Natural killer cell (primary cell): Measurements from ENCODE around the gene CACNA1C. TPM values are rescaled to one million over a fixed set of nuclear protein-coding genes. Genes with fewer than 3 reads are reported as not detected.

Source experiments
- ATAC-seq, 3 donors: fragments of 150-1000 bp in 2 of 3; fragments of 200-7000 bp in 1 of 3; cut with Tn5 transposase; 1 replicate in 1 of 3; 2 replicates in 2 of 3; pipeline ENCODE4 v1.10.0; 2021; ENCODE audit warnings: mild to moderate bottlenecking in 2 of 3, moderate library complexity in 2 of 3
- DNase-seq, 2 donors: peaks; one replicate each; pipeline versions ENCODE4 v3.0.0 to v3.0.0-alpha.2; 2013 to 2021; ENCODE audit warnings: mixed read lengths in 1 of 2
- H3K27ac ChIP-seq: one replicate; pipeline ENCODE4 v1.5.1; 2013; ENCODE audit warnings: mild to moderate bottlenecking, low read length
- H3K27me3 ChIP-seq: one replicate; pipeline ENCODE4 v1.6.1; 2013; ENCODE audit warnings: low read length; ENCODE audit not compliant: control insufficient read depth, insufficient read depth
- H3K36me3 ChIP-seq: one replicate; pipeline ENCODE4 v1.6.1; 2013; ENCODE audit warnings: low read length; ENCODE audit not compliant: control insufficient read depth, insufficient read depth
- H3K4me1 ChIP-seq: one replicate; pipeline ENCODE4 v1.6.1; 2013; ENCODE audit warnings: low read length; ENCODE audit not compliant: control insufficient read depth, insufficient read depth
- H3K4me3 ChIP-seq: one replicate; pipeline ENCODE4 v1.5.1; 2013; ENCODE audit warnings: low read length
- H3K9me3 ChIP-seq: one replicate; pipeline ENCODE4 v1.6.1; 2013; ENCODE audit warnings: low read length; ENCODE audit not compliant: control insufficient read depth, insufficient read depth
- H3K27ac Mint-ChIP-seq, 2 donors: one replicate each; pipeline ENCODE4 v1.8.0; 2022; ENCODE audit warnings: mild to moderate bottlenecking in 2 of 2, mixed read lengths in 2 of 2, moderate library complexity in 1 of 2
- H3K27me3 Mint-ChIP-seq, 2 donors: one replicate each; pipeline ENCODE4 v1.8.0; 2022; ENCODE audit warnings: low read depth in 2 of 2, mixed read lengths in 2 of 2
- H3K36me3 Mint-ChIP-seq: one replicate; pipeline ENCODE4 v1.8.0; 2022; ENCODE audit warnings: mixed read lengths
- H3K4me1 Mint-ChIP-seq, 2 donors: one replicate each; pipeline ENCODE4 v1.8.0; 2022; ENCODE audit warnings: mixed read lengths in 2 of 2
- H3K4me3 Mint-ChIP-seq: one replicate; pipeline ENCODE4 v1.8.0; 2022; ENCODE audit warnings: mild to moderate bottlenecking, moderate library complexity, mixed read lengths
- H3K9me3 Mint-ChIP-seq, 2 donors: one replicate each; pipeline ENCODE4 v1.8.0; 2022; ENCODE audit warnings: mixed read lengths in 2 of 2
- WGBS: methylation state at CpG from one replicate; pipeline ENCODE4 v1.1.7; 2013; ENCODE audit warnings: missing lambda C conversion rate; ENCODE audit not compliant: insufficient coverage; 5-methylcytosine and 5-hydroxymethylcytosine counted together
- intact Hi-C: fragments of 100-400 bp; cut with micrococcal nuclease; formaldehyde crosslinking; loops from one replicate; pipeline ENCODE4 v1.14.2; 2022
- total RNA-seq, 4 donors: library from RNA; stranded (reverse); fragments of 120-200 nt in 1 of 4; gene quantifications; one replicate each; pipeline versions ENCODE4 v1.2.3 to v1.2.4, GENCODE V29; 2013 to 2022
- TF ChIP-seq, protein P1 (sequence below): fragments of 200-600 bp; IDR thresholded peaks from one replicate; pipeline ENCODE4 v1.8.0; 2022; ENCODE audit warnings: antibody characterized with exemption

The CACNA1C gene
- total RNA-seq, 3 donors from 2014 or later (not counting 1 experiment from before 2014, with no cell fraction given): 0.07 to 0.35 (median 0.08) TPM

- Mint-ChIP-seq H3K27me3 (peaks cover 2 to 32% of the 10 kb centered on the region in 2 donors), H3K27ac (no peak overlapping the region), H3K4me1 (no peaks in the 10 kb centered on the region), H3K4me3 (no peak overlapping the region), H3K9me3 (no peaks in the 10 kb centered on the region), H3K36me3 (no peaks in the 10 kb centered on the region)
- Histone ChIP-seq H3K9me3 (no peaks in the 10 kb centered on the region), H3K4me1 (no peaks in the 10 kb centered on the region), H3K27me3 (no peaks in the 10 kb centered on the region), H3K4me3 (no peak overlapping the region), H3K36me3 (no peaks in the 10 kb centered on the region), H3K27ac (no peak overlapping the region)
- WGBS: 57% methylated on average over 8 of the region's 8 CpGs
- TF ChIP-seq, protein P1, sequence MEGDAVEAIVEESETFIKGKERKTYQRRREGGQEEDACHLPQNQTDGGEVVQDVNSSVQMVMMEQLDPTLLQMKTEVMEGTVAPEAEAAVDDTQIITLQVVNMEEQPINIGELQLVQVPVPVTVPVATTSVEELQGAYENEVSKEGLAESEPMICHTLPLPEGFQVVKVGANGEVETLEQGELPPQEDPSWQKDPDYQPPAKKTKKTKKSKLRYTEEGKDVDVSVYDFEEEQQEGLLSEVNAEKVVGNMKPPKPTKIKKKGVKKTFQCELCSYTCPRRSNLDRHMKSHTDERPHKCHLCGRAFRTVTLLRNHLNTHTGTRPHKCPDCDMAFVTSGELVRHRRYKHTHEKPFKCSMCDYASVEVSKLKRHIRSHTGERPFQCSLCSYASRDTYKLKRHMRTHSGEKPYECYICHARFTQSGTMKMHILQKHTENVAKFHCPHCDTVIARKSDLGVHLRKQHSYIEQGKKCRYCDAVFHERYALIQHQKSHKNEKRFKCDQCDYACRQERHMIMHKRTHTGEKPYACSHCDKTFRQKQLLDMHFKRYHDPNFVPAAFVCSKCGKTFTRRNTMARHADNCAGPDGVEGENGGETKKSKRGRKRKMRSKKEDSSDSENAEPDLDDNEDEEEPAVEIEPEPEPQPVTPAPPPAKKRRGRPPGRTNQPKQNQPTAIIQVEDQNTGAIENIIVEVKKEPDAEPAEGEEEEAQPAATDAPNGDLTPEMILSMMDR: no peak
- intact Hi-C loops: no loop called here
- ATAC-seq: peak in 2 of 3 donors; percentile 55 to 64
- DNase-seq: peak in 1 of 2 donors; percentile 15
These were observed 232.1 kb downstream of the CACNA1C start for GRCh38 chr12:2284857-2285256.

DNA sequence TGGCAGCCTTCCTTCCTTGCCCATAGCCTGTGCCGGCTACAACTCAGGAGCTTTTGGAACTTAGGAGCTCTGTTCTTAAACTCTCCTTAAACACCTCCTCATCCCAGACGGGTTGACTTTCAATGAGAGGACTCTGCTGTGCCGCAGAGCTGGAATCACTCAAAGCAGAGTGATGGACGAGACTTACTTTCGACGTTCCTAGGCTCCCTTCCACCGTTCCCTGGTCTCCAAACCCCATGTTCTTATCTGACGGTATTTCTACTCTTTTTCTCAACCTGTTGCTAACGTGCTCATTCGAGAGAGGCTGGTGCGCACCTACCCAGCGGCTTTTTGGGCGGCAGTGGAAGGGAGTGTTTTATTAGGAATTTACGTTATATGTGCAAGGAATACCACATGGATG lies 232.7 kb downstream of the CACNA1C start:
- Histone ChIP-seq H3K4me3 (no peak overlapping the region), H3K27ac (no peak overlapping the region), H3K4me1 (no peaks in the 10 kb centered on the region), H3K36me3 (no peaks in the 10 kb centered on the region), H3K9me3 (no peaks in the 10 kb centered on the region), H3K27me3 (no peaks in the 10 kb centered on the region)
- no peak for ATAC-seq
- no peak overlapping the region for H3K27ac Mint-ChIP-seq
- intact Hi-C loops: no loop called here
- H3K27me3 Mint-ChIP-seq: peaks cover 2 to 32% of the 10 kb centered on the region in 2 donors
- no peak for DNase-seq
- no peaks in the 10 kb centered on the region for H3K4me1 Mint-ChIP-seq
- WGBS: 90% methylated on average over 14 of the region's 14 CpGs
- H3K9me3 Mint-ChIP-seq: no peaks in the 10 kb centered on the region
- no peaks in the 10 kb centered on the region for H3K36me3 Mint-ChIP-seq
- TF ChIP-seq, protein P1: no peak
- H3K4me3 Mint-ChIP-seq: no peak overlapping the region

- TF ChIP-seq, protein P1: no peak
- WGBS: 79% methylated on average over 5 of the region's 5 CpGs
- Histone ChIP-seq H3K9me3 (no peaks in the 10 kb centered on the region), H3K4me1 (no peaks in the 10 kb centered on the region), H3K27me3 (no peaks in the 10 kb centered on the region), H3K4me3 (no peak overlapping the region), H3K27ac (no peak overlapping the region), H3K36me3 (no peaks in the 10 kb centered on the region)
- DNase-seq (no peak), ATAC-seq (no peak)
- Mint-ChIP-seq H3K27ac (no peak overlapping the region), H3K4me1 (no peaks in the 10 kb centered on the region), H3K27me3 (peaks cover 2 to 28% of the 10 kb centered on the region in 2 donors), H3K36me3 (no peaks in the 10 kb centered on the region), H3K4me3 (no peak overlapping the region), H3K9me3 (no peaks in the 10 kb centered on the region)
- intact Hi-C loops: no loop called here
These were observed 233.3 kb downstream of the CACNA1C start for GRCh38 chr12:2286047-2286446.

DNA sequence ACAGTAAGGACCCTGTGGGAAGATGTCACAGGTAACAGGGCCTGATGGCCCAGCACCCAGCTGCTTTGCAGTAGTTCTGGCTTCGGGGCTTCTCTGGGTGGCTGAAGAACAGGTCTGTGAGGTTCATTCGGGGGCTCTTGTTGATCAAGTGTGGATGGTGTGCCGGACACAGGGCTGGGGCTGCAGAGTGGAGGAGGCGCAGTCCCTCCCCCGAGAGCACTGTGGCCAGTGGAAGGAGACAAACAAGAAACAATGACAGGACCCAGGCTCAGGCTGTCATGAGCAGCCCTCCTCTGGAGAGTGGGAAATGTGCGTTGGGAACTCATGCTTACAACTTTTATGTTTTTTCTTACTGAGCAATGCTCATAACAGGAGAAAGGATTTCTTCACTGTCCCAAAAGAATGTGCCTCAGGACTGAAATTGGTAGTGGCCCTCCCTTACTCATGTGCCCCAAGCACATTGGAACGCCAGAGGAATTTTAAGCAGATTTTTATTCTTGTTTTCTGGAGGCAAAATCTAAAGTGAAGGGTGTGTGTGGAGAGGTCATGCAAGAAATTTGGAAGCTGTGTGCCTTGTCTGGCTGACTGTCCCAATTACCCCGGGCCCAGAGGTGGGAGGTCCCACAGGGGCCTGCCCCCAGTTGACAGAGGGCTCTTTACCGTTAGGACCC lies 233.8 kb downstream of the CACNA1C start:
- intact Hi-C loops: no loop called here
- Histone ChIP-seq H3K4me3 (no peak overlapping the region), H3K27ac (no peak overlapping the region), H3K9me3 (no peaks in the 10 kb centered on the region), H3K4me1 (no peaks in the 10 kb centered on the region), H3K27me3 (no peaks in the 10 kb centered on the region), H3K36me3 (no peaks in the 10 kb centered on the region)
- Mint-ChIP-seq H3K4me3 (no peak overlapping the region), H3K9me3 (no peaks in the 10 kb centered on the region), H3K27ac (no peak overlapping the region), H3K36me3 (no peaks in the 10 kb centered on the region), H3K27me3 (peaks cover 0 to 23% of the 10 kb centered on the region in 2 donors), H3K4me1 (no peaks in the 10 kb centered on the region)
- TF ChIP-seq, protein P1: no peak
- 89% methylated on average over 9 of the region's 9 CpGs for WGBS
- no peak for ATAC-seq
- no peak for DNase-seq
